ENCODE measurements around the gene SND1. TPM values are rescaled to one million over a fixed set of nuclear protein-coding genes. Genes with fewer than 3 reads are reported as not detected.

Gene SND1
- total RNA-seq, 1 experiment from 2014 or later = 218 TPM

- no peaks in the 10 kb centered on the region for H4K20me1 ChIP-seq (ENCODE audit: control insufficient read depth, insufficient read depth, insufficient read length)
- H3K4me3 Mint-ChIP-seq = no peak overlapping the region
- no peak overlapping the region for H3K14ac ChIP-seq (ENCODE audit: insufficient read depth, low read length)
- no peak overlapping the region for H3K4me2 ChIP-seq (ENCODE audit: insufficient read depth, insufficient read length, low read length)
- DNase-seq = no peak
- H3T11ph ChIP-seq (ENCODE audit: low read length) = no peak overlapping the region
- H3K18ac ChIP-seq (ENCODE audit: insufficient read length, low read depth, low read length) = no peak overlapping the region
- H3K23ac ChIP-seq (ENCODE audit: insufficient read length, low read depth, low read length) = no peak overlapping the region
- H2BK5ac ChIP-seq (ENCODE audit: insufficient read length, low read length) = no peak overlapping the region
- H2AFZ ChIP-seq (ENCODE audit: low read length) = no peak overlapping the region
- H3K9ac ChIP-seq (ENCODE audit: extremely low read depth, insufficient read length, low read length) = no peak overlapping the region
- H3K23me2 ChIP-seq (ENCODE audit: insufficient read length, low read depth, low read length, poor library complexity, severe bottlenecking) = no peaks in the 10 kb centered on the region
- H4K5ac ChIP-seq (ENCODE audit: insufficient read length, low read depth, low read length) = no peak overlapping the region
- peaks cover 10 to 15% (median 10%) of the 10 kb centered on the region in 3 experiments; a peak in 6 of 7 replicates for H3K36me3 Mint-ChIP-seq (ENCODE audit: insufficient read depth in 1 of 3, low read depth in 3 of 3)
- peaks cover 5% of the 10 kb centered on the region; the same call in 1 of the 2 replicates for H3K79me2 ChIP-seq (ENCODE audit: insufficient read depth, low read length)
- TF ChIP-seq, protein P1, sequence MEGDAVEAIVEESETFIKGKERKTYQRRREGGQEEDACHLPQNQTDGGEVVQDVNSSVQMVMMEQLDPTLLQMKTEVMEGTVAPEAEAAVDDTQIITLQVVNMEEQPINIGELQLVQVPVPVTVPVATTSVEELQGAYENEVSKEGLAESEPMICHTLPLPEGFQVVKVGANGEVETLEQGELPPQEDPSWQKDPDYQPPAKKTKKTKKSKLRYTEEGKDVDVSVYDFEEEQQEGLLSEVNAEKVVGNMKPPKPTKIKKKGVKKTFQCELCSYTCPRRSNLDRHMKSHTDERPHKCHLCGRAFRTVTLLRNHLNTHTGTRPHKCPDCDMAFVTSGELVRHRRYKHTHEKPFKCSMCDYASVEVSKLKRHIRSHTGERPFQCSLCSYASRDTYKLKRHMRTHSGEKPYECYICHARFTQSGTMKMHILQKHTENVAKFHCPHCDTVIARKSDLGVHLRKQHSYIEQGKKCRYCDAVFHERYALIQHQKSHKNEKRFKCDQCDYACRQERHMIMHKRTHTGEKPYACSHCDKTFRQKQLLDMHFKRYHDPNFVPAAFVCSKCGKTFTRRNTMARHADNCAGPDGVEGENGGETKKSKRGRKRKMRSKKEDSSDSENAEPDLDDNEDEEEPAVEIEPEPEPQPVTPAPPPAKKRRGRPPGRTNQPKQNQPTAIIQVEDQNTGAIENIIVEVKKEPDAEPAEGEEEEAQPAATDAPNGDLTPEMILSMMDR (conservative IDR thresholded peaks at IDR 0.05) = no peak
- H2BK12ac ChIP-seq (ENCODE audit: insufficient read length, low read depth, low read length) = no peak overlapping the region
- no peak overlapping the region for H2AK5ac ChIP-seq (ENCODE audit: insufficient read length, low read length)
- no peaks in the 10 kb centered on the region for H3K27me3 ChIP-seq (ENCODE audit: insufficient read depth, low read length)
- no peaks in the 10 kb centered on the region for H3K9me3 Mint-ChIP-seq
- H2BK15ac ChIP-seq (ENCODE audit: low read depth, low read length) = no peak overlapping the region
- no CpG with 5 or more reads among the region's 3 CpGs for WGBS (ENCODE audit: extremely low coverage, insufficient read length, low lambda C conversion rate)
- no peak overlapping the region for H2BK20ac ChIP-seq (ENCODE audit: low read depth, low read length, poor library complexity, severe bottlenecking)
- no peaks in the 10 kb centered on the region for H3K27me3 Mint-ChIP-seq (ENCODE audit: low read depth)
- H4K91ac ChIP-seq (ENCODE audit: insufficient read length, low read depth, low read length) = no peak overlapping the region
- peaks cover 2% of the 10 kb centered on the region; the same call in 1 of the 2 replicates for H3K4me1 ChIP-seq (ENCODE audit: insufficient read depth, low read length)
- no peak overlapping the region for H3K56ac ChIP-seq (ENCODE audit: insufficient read length, low read depth, low read length)
- H3K79me1 ChIP-seq (ENCODE audit: insufficient read depth, low read depth, low read length, poor library complexity, severe bottlenecking) = peaks cover 6% of the 10 kb centered on the region
- H3K27ac ChIP-seq (ENCODE audit: insufficient read length, low read depth, low read length) = no peak overlapping the region
- no peak overlapping the region for H2BK120ac ChIP-seq (ENCODE audit: low read depth, low read length, poor library complexity, severe bottlenecking)
- H4K8ac ChIP-seq (replicated peaks; ENCODE audit: insufficient read length, low read depth, low read length) = no peak overlapping the region
- peaks cover 37 to 45% of the 10 kb centered on the region in 2 experiments for H3K4me1 Mint-ChIP-seq
- no peak overlapping the region for H3K4ac ChIP-seq (ENCODE audit: low read depth, low read length)
- H3K27ac Mint-ChIP-seq = no peak overlapping the region
- H3K9me3 ChIP-seq (ENCODE audit: control insufficient read depth, low read depth, low read length) = no peaks in the 10 kb centered on the region
These were observed 113.2 kb downstream of the SND1 start for GRCh38 chr7:127765150-127765549.

All from H9 (cell line).